Stimulated activated CD4-positive, alpha-beta T cell treated with anti-CD3 and anti-CD28 coated beads, Interleukin-4, amount 100 ng/mL, for 4 hours (primary cell): ENCODE results near the gene MYEOV.

ENCODE experiments used
- DNase-seq, 2 experiments: peaks; one replicate each; pipeline ENCODE4 v3.0.0-alpha.2; 2020

Gene MYEOV

DNA sequence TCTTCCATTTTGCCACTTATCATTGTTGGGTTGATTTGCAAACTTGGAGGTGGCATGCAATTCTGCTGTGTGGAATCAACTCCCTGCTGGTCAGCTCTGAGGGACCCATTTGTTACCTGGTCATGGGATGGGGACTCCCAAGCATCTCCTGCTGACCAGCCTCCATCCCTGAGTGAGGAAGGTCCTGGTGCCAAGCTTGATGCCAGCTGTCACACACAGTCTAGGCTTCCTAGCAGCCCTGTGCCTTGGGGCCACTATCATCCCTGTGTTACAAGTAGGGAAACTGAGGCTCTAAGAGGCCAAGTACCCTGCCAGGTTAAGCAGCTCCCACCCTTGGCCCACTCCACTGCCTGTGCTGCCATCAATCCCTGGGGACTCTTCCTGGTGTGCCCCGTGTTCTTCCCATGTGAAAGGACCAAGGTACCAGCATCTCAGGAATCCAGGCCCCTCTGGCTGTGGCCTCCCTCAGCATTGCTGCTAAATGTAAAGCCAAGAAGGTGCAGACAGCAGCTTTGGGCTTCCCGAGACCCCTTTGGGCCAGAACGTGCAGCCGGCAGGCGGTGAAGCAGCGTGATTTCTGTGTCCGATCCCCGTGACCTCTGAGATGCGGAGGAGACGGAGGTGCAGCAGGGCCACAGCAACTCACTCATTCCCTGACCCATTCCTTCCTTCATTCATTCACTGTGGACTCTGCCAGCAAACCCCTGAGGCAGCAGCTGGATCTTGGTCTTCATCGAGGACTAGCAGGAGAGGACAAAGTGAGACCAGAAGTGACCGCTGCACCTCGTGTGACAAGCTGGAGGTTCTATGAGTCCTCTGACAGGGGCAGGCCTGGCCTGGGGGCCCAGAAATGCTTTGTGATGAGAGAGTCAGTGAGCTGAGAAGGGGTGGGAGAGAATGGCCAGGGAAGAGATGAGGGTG, 49.7 kb downstream of the MYEOV start:
- DNase-seq, result no peak

DNA sequence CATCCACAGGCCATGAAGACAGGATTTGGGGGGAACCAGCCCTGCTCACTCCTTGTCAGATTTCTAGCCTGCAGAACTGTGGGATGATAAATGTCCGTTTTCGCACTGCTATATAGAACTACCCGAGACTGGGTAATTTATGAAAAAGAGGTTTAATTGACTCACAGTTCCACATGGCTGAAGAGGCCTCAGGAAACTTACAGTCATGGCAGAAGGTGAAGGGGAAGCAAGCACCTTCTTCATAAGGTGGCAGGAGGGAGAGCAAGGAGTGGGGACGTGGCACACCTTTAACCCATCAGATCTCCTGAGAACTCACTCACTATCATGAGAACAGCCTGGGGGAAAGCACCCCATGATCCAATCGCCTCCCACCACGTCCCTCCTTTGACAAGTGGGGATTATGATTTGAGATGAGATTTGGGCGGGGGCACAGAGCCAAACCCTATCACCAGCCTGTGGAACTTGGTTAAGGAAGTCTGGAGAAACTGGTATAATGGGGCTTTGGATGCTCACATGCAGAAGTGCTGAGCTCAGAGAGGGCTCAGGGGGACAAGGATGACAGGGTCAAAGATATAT, 50.7 kb downstream of the MYEOV start:
- no peak for DNase-seq
